Endodermal cell (in vitro differentiated cells): Measurements from ENCODE around the gene AGAP2. TPM values are rescaled to one million over a fixed set of nuclear protein-coding genes. Genes with fewer than 3 reads are reported as not detected.
A peak's percentile ranks its signal among the peaks of the same experiment; 100 is the strongest.

ENCODE experiments used
- DNase-seq: peaks from one replicate; pipeline ENCODE4 v3.0.0-alpha.2; 2017
- H3K27ac ChIP-seq: 2 replicates; pipeline ENCODE4 v1.5.1; 2013; ENCODE audit warnings: mild to moderate bottlenecking, low read depth, low read length, moderate library complexity
- H3K27me3 ChIP-seq: 2 replicates; pipeline ENCODE4 v1.6.1; 2013; ENCODE audit warnings: mild to moderate bottlenecking, low read length, moderate library complexity; ENCODE audit not compliant: insufficient read depth, control insufficient read depth, poor library complexity, severe bottlenecking
- H3K36me3 ChIP-seq: 2 replicates; pipeline ENCODE4 v1.7.0; 2013; ENCODE audit warnings: mild to moderate bottlenecking, low read length, moderate library complexity; ENCODE audit not compliant: control insufficient read depth, insufficient read depth
- H3K4me1 ChIP-seq: one replicate; pipeline ENCODE4 v1.7.0; 2013; ENCODE audit warnings: low read length; ENCODE audit not compliant: control insufficient read depth, insufficient read depth
- H3K4me3 ChIP-seq: 2 replicates; pipeline ENCODE4 v1.5.1; 2013; ENCODE audit warnings: mild to moderate bottlenecking, low read length, moderate library complexity
- H3K9ac ChIP-seq: 2 replicates; pipeline ENCODE4 v1.6.1; 2013; ENCODE audit warnings: mild to moderate bottlenecking, low read length, moderate library complexity; ENCODE audit not compliant: poor library complexity, severe bottlenecking; ENCODE audit errors: extremely low read depth
- H3K9me3 ChIP-seq: 2 replicates; pipeline ENCODE4 v1.6.1; 2013; ENCODE audit warnings: mild to moderate bottlenecking, low read length, moderate library complexity; ENCODE audit not compliant: control insufficient read depth
- H3K27ac Mint-ChIP-seq: 2 replicates; pipeline ENCODE4 v1.8.0; 2020; ENCODE audit warnings: mixed read lengths
- H3K27me3 Mint-ChIP-seq: 2 replicates; pipeline ENCODE4 v1.8.0; 2021; ENCODE audit warnings: mild to moderate bottlenecking, mixed read lengths; ENCODE audit not compliant: insufficient read depth
- H3K36me3 Mint-ChIP-seq: 2 replicates; pipeline ENCODE4 v1.8.0; 2020; ENCODE audit warnings: low read depth, mixed read lengths
- H3K4me1 Mint-ChIP-seq: 2 replicates; pipeline ENCODE4 v1.8.0; 2020; ENCODE audit warnings: mixed read lengths
- H3K4me3 Mint-ChIP-seq: 2 replicates; pipeline ENCODE4 v1.8.0; 2020; ENCODE audit warnings: mild to moderate bottlenecking, moderate library complexity, mixed read lengths
- H3K9me3 Mint-ChIP-seq: 2 replicates; pipeline ENCODE4 v1.8.0; 2020; ENCODE audit warnings: mild to moderate bottlenecking, mixed read lengths
- CTCF ChIP-seq: fragments of 200-600 bp; sonication (generic); conservative IDR thresholded peaks from 2 replicates; pipeline ENCODE4 v1.5.0; 2021; ENCODE audit warnings: antibody characterized with exemption, mild to moderate bottlenecking
- WGBS, 2 experiments: methylation state at CpG; one replicate each; pipeline versions ENCODE4 v1.1.5 to v1.1.7; 2013; ENCODE audit warnings: missing lambda C conversion rate in 2 of 2, mixed read lengths in 1 of 2; ENCODE audit not compliant: insufficient coverage in 1 of 2, insufficient read length in 1 of 2; 5-methylcytosine and 5-hydroxymethylcytosine counted together
- total RNA-seq, 2 donors: library from RNA; stranded (reverse); fragmentation: NEBNext Ultra II Directional in 1 of 2; extraction: Animal tissue kit (Norgen Biotek cat#: 25700) in 1 of 2; gene quantifications; 2 replicates in 1 of 2; 3 replicates in 1 of 2; pipeline ENCODE4 v1.2.1, GENCODE V29; 2021

Gene AGAP2
- total RNA-seq, 2 donors from 2014 or later = 0.44 TPM; not detected in 1

GRCh38 chr12:57749061-57749460 lies 10.5 kb upstream of the AGAP2 start:
- no peak overlapping the region for H3K27ac Mint-ChIP-seq
- H3K4me3 Mint-ChIP-seq = no peak overlapping the region
- Histone ChIP-seq H3K4me3 (no peak overlapping the region), H3K9ac (no peak overlapping the region), H3K9me3 (no peaks in the 10 kb centered on the region), H3K27me3 (peaks cover 9% of the 10 kb centered on the region), H3K36me3 (peaks cover 50% of the 10 kb centered on the region), H3K4me1 (peaks cover 5% of the 10 kb centered on the region), H3K27ac (no peak overlapping the region)
- TF ChIP-seq CTCF = no peak
- WGBS, 2 experiments = 98 to 100% methylated on average over 1 to 5 of the region's 5 CpGs
- peaks cover 50% of the 10 kb centered on the region for H3K36me3 Mint-ChIP-seq
- H3K9me3 Mint-ChIP-seq = peaks cover 3% of the 10 kb centered on the region
- peaks cover 29% of the 10 kb centered on the region for H3K4me1 Mint-ChIP-seq
- H3K27me3 Mint-ChIP-seq = peaks cover 13% of the 10 kb centered on the region
- DNase-seq = no peak

DNA sequence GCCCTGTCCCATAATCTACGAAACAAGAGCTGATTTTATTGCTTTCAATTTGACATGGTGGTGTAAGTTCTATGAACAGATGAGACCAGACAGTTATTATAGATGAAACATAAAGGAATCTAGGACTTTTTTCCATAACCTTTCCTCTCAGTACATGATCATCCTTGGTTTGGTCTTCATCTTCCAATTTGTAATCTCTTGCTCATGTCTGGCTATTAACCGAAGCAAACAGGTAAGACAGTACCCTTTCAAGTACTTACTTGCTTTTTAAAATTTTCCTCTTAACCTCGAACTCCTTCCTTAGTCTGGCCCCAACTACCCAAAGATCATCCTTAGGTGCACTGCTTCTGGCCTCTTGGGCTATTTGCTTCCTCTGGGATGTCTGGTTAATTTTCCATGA lies 7.5 kb upstream of the AGAP2 start:
- peaks cover 48% of the 10 kb centered on the region for H3K36me3 ChIP-seq
- Mint-ChIP-seq H3K27me3 (peaks cover 31% of the 10 kb centered on the region), H3K4me3 (peak overlapping the region; percentile 94), H3K4me1 (peaks cover 7% of the 10 kb centered on the region), H3K36me3 (peaks cover 43% of the 10 kb centered on the region), H3K9me3 (peaks cover 3% of the 10 kb centered on the region), H3K27ac (no peak overlapping the region)
- H3K4me1 ChIP-seq = peaks cover 4% of the 10 kb centered on the region
- no peak for TF ChIP-seq CTCF
- H3K9me3 ChIP-seq = no peaks in the 10 kb centered on the region
- no peak for DNase-seq
- peak overlapping the region; percentile 97 for H3K4me3 ChIP-seq
- peaks cover 33% of the 10 kb centered on the region for H3K27me3 ChIP-seq
- H3K27ac ChIP-seq = no peak overlapping the region
- 92 to 100% methylated on average over 3 of the region's 3 CpGs for WGBS, 2 experiments
- H3K9ac ChIP-seq = no peak overlapping the region

DNA sequence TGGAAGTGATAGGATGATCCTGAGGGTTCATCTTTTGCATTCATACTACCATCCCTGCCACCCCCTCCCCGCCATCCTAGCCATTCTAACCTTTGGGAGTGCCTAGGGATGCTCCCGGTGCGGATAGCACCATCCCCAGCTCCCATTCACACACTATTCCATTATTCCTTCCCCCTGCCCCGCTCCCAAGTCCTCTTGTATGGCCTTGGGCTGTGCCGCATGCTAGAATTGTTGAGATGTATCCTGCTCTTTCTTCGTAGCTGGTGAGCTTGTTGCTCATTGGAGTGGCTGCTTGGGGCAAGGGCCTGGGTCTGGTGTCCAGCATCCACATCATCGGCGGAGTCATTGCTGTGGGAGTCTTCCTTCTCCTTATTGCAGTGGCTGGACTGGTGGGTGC lies 6.9 kb upstream of the AGAP2 start:
- peaks cover 5% of the 10 kb centered on the region for H3K4me1 Mint-ChIP-seq
- no peak for TF ChIP-seq CTCF
- Histone ChIP-seq H3K9ac (peak overlapping the region; percentile 97), H3K4me1 (no peaks in the 10 kb centered on the region), H3K27me3 (peaks cover 38% of the 10 kb centered on the region), H3K36me3 (peaks cover 42% of the 10 kb centered on the region), H3K9me3 (no peaks in the 10 kb centered on the region), H3K27ac (no peak overlapping the region), H3K4me3 (peak overlapping the region; percentile 97)
- 56 to 90% methylated on average over 3 to 8 of the region's 8 CpGs for WGBS, 2 experiments
- peak overlapping the region; percentile 94 for H3K4me3 Mint-ChIP-seq
- peaks cover 37% of the 10 kb centered on the region for H3K27me3 Mint-ChIP-seq
- peak overlapping the region; percentile 99 for H3K27ac Mint-ChIP-seq
- H3K36me3 Mint-ChIP-seq = peaks cover 37% of the 10 kb centered on the region
- DNase-seq = peak; percentile 71
- peaks cover 3% of the 10 kb centered on the region for H3K9me3 Mint-ChIP-seq
